GM12875 (cell line): Measurements from ENCODE around the gene SPATA18.

Source experiments
- H3K4me3 ChIP-seq: one replicate; pipeline ENCODE4 v1.5.1; 2011; ENCODE audit warnings: low read depth, low read length, control low read depth
- TF ChIP-seq, protein P1 (sequence below): IDR thresholded peaks from 2 replicates; pipeline ENCODE4 v1.5.1; 2011; ENCODE audit warnings: low read depth, mild to moderate bottlenecking, control low read depth, inconsistent platforms, low read length, moderate library complexity, borderline replicate concordance; ENCODE audit not compliant: insufficient read depth

The SPATA18 gene

DNA sequence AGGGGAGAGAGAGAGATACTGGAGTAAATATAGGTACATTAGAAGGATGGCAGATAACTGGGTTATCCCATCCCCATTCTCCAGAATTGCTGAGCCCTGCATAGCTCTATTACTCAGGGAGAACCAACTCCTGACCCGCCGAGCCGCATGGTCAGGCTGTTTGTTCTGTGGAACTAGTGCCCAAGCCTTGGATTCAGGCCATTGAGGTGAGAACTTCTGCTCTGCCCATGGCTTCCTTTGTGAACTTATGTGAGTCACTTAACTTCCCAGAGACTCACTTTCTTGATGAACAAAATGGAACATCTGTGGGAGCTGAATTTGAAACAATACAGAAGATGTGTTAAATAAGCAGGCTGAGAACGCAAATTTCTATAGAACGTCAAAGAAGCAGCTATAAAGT lies 54.2 kb downstream of the SPATA18 start:
- H3K4me3 ChIP-seq = no peak overlapping the region
- TF ChIP-seq, protein P1, sequence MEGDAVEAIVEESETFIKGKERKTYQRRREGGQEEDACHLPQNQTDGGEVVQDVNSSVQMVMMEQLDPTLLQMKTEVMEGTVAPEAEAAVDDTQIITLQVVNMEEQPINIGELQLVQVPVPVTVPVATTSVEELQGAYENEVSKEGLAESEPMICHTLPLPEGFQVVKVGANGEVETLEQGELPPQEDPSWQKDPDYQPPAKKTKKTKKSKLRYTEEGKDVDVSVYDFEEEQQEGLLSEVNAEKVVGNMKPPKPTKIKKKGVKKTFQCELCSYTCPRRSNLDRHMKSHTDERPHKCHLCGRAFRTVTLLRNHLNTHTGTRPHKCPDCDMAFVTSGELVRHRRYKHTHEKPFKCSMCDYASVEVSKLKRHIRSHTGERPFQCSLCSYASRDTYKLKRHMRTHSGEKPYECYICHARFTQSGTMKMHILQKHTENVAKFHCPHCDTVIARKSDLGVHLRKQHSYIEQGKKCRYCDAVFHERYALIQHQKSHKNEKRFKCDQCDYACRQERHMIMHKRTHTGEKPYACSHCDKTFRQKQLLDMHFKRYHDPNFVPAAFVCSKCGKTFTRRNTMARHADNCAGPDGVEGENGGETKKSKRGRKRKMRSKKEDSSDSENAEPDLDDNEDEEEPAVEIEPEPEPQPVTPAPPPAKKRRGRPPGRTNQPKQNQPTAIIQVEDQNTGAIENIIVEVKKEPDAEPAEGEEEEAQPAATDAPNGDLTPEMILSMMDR = no peak

GRCh38 chr4:52106191-52106590 lies 55.1 kb downstream of the SPATA18 start:
- TF ChIP-seq, protein P1 = no peak
- H3K4me3 ChIP-seq = no peak overlapping the region

GRCh38 chr4:52106660-52107059 lies 55.6 kb downstream of the SPATA18 start:
- TF ChIP-seq, protein P1 = no peak
- H3K4me3 ChIP-seq = no peak overlapping the region

DNA sequence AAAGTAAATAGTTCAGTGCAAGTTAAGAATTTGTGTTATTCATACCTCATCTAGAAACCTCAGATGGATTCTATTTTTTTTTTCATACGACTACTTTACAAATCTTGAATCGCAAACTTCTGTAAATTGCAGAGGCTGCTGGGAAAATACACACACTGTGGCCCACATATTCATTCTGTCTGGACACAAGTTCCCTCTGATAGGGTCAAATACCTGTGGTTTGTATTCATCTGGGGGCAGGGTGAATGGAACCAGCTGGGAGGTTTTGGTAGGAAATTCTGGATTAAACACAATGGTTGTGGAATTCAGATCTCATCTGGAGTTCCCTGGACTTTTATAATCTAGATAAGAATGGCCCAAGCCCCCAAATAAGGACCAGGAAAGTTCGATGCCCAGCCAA lies 56.2 kb downstream of the SPATA18 start:
- TF ChIP-seq, protein P1 = no peak
- no peak overlapping the region for H3K4me3 ChIP-seq

DNA sequence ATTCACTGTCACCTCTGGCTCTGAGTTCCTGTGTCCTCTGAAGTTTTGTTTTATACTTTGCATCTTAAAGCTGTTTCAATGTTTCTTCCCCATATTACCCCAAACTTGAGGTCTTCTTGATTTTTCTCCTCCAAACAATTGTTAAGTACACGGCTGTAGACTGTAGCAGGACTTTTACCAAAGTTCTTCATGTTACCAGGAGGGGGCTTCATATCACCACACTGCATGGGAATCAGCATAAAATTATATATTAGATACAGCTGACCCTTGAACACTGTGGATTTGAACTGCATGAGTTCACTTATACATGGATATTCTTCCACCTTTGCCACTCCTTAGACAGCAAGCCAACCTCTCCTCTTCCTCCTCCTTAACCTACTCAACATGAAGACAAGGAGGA lies 56.6 kb downstream of the SPATA18 start:
- TF ChIP-seq, protein P1 = no peak
- H3K4me3 ChIP-seq = no peak overlapping the region

- TF ChIP-seq, protein P1 = no peak
- no peak overlapping the region for H3K4me3 ChIP-seq
Observed at GRCh38 chr4:52110171-52110570, 59.1 kb downstream of the SPATA18 start.

DNA sequence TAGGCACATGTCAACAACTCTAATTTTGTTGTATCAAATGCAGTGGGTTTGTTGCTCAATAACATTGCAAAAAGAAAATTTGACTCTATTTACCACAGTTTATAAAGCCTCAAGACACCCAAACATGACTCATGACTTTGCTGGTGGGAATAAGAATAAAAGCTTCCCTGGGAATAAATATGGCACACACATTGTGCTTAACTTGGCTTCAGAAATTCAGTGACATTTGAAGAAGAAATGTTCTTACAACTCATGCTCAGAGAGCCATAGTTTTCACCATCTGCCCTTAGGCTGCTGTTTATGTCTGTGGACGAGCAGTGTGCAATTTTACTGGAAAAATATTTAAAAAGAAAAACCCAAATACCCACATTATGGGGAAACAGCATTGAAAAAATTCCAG lies 60.9 kb downstream of the SPATA18 start:
- no peak overlapping the region for H3K4me3 ChIP-seq
- TF ChIP-seq, protein P1 = no peak
